Measurements from ENCODE around the gene AGAP1.

AGAP1 gene

GRCh38 chr2:235573331-235574221 is 79.7 kb downstream of the AGAP1 start:
- DNase-seq: peak in 1 of 2 donors; percentile 19

- no peak for DNase-seq
Measured at GRCh38 chr2:235575431-235575830, 81.6 kb downstream of the AGAP1 start.

GRCh38 chr2:235575904-235576303 is 82.1 kb downstream of the AGAP1 start:
- DNase-seq: no peak

- DNase-seq: no peak
Measured at GRCh38 chr2:235576337-235576910, 82.6 kb downstream of the AGAP1 start.

GRCh38 chr2:235577404-235578330 is 83.8 kb downstream of the AGAP1 start:
- DNase-seq: peak; percentile 80 to 83

GRCh38 chr2:235579128-235579527 is 85.3 kb downstream of the AGAP1 start:
- DNase-seq: no peak

GRCh38 chr2:235580426-235581157 is 86.7 kb downstream of the AGAP1 start:
- no peak for DNase-seq

GRCh38 chr2:235582081-235582686 is 88.3 kb downstream of the AGAP1 start:
- DNase-seq: no peak

GRCh38 chr2:235582729-235583128 is 88.9 kb downstream of the AGAP1 start:
- DNase-seq: no peak

- DNase-seq: no peak
Measured at GRCh38 chr2:235583144-235583543, 89.3 kb downstream of the AGAP1 start.

- no peak for DNase-seq
Measured at GRCh38 chr2:235583925-235584637, 90.2 kb downstream of the AGAP1 start.

- no peak for DNase-seq
Measured at GRCh38 chr2:235584638-235585007, 90.8 kb downstream of the AGAP1 start.

GRCh38 chr2:235587202-235587601 is 93.4 kb downstream of the AGAP1 start:
- no peak for DNase-seq

GRCh38 chr2:235588750-235589149 is 94.9 kb downstream of the AGAP1 start:
- no peak for DNase-seq

- no peak for DNase-seq
Measured at GRCh38 chr2:235591231-235591730, 97.4 kb downstream of the AGAP1 start.

GRCh38 chr2:235591921-235592320 is 98.1 kb downstream of the AGAP1 start:
- no peak for DNase-seq

GRCh38 chr2:235592430-235592829 is 98.6 kb downstream of the AGAP1 start:
- no peak for DNase-seq

GRCh38 chr2:235592836-235593235 is 99.0 kb downstream of the AGAP1 start:
- DNase-seq: no peak

GRCh38 chr2:235594041-235594440 is 100.2 kb downstream of the AGAP1 start:
- peak in 1 of 2 donors; percentile 95 for DNase-seq

- no peak for DNase-seq
Measured at GRCh38 chr2:235594964-235595363, 101.1 kb downstream of the AGAP1 start.

GRCh38 chr2:235595422-235596010 is 101.7 kb downstream of the AGAP1 start:
- DNase-seq: peak; percentile 56 to 78
